HCT116 (cell line): ENCODE measurements around the gene SAMMSON.

Source experiments
- CEBPB ChIP-seq: IDR thresholded peaks from 2 replicates; pipeline ENCODE4 v1.6.1; 2012; ENCODE audit warnings: low read depth
- CTCF ChIP-seq, 3 experiments: fragments of 200-600 bp in 1 of 3; sonication (generic) in 1 of 3; IDR thresholded peaks in 2 of 3; conservative IDR thresholded peaks in 1 of 3; 2 replicates each; pipeline ENCODE4 v1.5.1; 2012 to 2017; ENCODE audit warnings: low read depth in 2 of 3, low read length in 2 of 3, antibody characterized with exemption in 1 of 3, borderline replicate concordance in 1 of 3, control low read depth in 1 of 3, mild to moderate bottlenecking in 1 of 3, mixed read lengths in 1 of 3, mixed run types in 1 of 3, moderate library complexity in 1 of 3; ENCODE audit not compliant: insufficient read depth in 1 of 3
- EZH2 ChIP-seq: fragments of 200-600 bp; sonication (generic); IDR thresholded peaks from 2 replicates; pipeline ENCODE4 v1.6.1; 2017; ENCODE audit warnings: antibody characterized with exemption, mixed run types
- POLR2A ChIP-seq: IDR thresholded peaks from 2 replicates; pipeline ENCODE4 v1.7.0; 2011; ENCODE audit warnings: borderline replicate concordance; ENCODE audit not compliant: insufficient read depth, insufficient read length; ENCODE audit errors: extremely low read depth
- POLR2AphosphoS5 ChIP-seq: IDR thresholded peaks from 2 replicates; pipeline ENCODE4 v1.6.1; 2011; ENCODE audit warnings: mild to moderate bottlenecking, low read depth, low read length, moderate library complexity
- ZNF274 ChIP-seq: fragments of 200-500 bp; sonication (Bioruptor generic); IDR thresholded peaks from 2 replicates; pipeline ENCODE4 v1.6.1; 2014; ENCODE audit warnings: mild to moderate bottlenecking, low read depth, low read length, inconsistent platforms

- no peak for TF ChIP-seq ZNF274
- TF ChIP-seq CTCF (IDR thresholded peaks at IDR 0.05 in 2 of 3, conservative IDR thresholded peaks at IDR 0.05 in 1 of 3; ENCODE audit: borderline replicate concordance in 1 of 3, insufficient read depth in 1 of 3, low read depth in 2 of 3, low read length in 2 of 3) = no peak
- TF ChIP-seq POLR2A = no peak
- no peak for TF ChIP-seq EZH2
- no peak for TF ChIP-seq POLR2AphosphoS5
- no peak for TF ChIP-seq CEBPB
These were observed 86.8 kb downstream of the SAMMSON start for GRCh38 chr3:70086336-70086735.
